Measurements from ENCODE around the gene TBX15. TPM values are rescaled to one million over a fixed set of nuclear protein-coding genes. Genes with fewer than 3 reads are reported as not detected.

TBX15 gene
- polyA plus RNA-seq, 1 donor: 60.9 TPM

- DNase-seq (ENCODE audit: low read depth): no peak
Observed at GRCh38 chr1:118984722-118985639, 3.2 kb downstream of the TBX15 start.

GRCh38 chr1:118984086-118984721 is 3.9 kb downstream of the TBX15 start:
- no peak for DNase-seq (ENCODE audit: low read depth)

- DNase-seq (ENCODE audit: low read depth): no peak
Observed at GRCh38 chr1:118983558-118984041, 4.5 kb downstream of the TBX15 start.

GRCh38 chr1:118982821-118983557 is 5.2 kb downstream of the TBX15 start:
- DNase-seq (ENCODE audit: low read depth): no peak

- no peak for DNase-seq (ENCODE audit: low read depth)
Observed at GRCh38 chr1:118982266-118982665, 5.9 kb downstream of the TBX15 start.

- no peak for DNase-seq (ENCODE audit: low read depth)
Observed at GRCh38 chr1:118981436-118981835, 6.7 kb downstream of the TBX15 start.

- DNase-seq (ENCODE audit: low read depth): no peak
Observed at GRCh38 chr1:118979754-118980575, 8.2 kb downstream of the TBX15 start.

GRCh38 chr1:118978914-118979701 is 9.0 kb downstream of the TBX15 start:
- no peak for DNase-seq (ENCODE audit: low read depth)

GRCh38 chr1:118977600-118977999 is 10.5 kb downstream of the TBX15 start:
- no peak for DNase-seq (ENCODE audit: low read depth)

GRCh38 chr1:118974661-118975060 is 13.5 kb downstream of the TBX15 start:
- no peak for DNase-seq (ENCODE audit: low read depth)

GRCh38 chr1:118973531-118974137 is 14.5 kb downstream of the TBX15 start:
- no peak for DNase-seq (ENCODE audit: low read depth)

GRCh38 chr1:118973032-118973431 is 15.1 kb downstream of the TBX15 start:
- no peak for DNase-seq (ENCODE audit: low read depth)

- no peak for DNase-seq (ENCODE audit: low read depth)
Observed at GRCh38 chr1:118970451-118970850, 17.7 kb downstream of the TBX15 start.

GRCh38 chr1:118963456-118964430 is 24.4 kb downstream of the TBX15 start:
- DNase-seq (ENCODE audit: low read depth): no peak

GRCh38 chr1:118963138-118963455 is 25.0 kb downstream of the TBX15 start:
- no peak for DNase-seq (ENCODE audit: low read depth)

- DNase-seq (ENCODE audit: low read depth): no peak
Observed at GRCh38 chr1:118961156-118961555, 27.0 kb downstream of the TBX15 start.

GRCh38 chr1:118960567-118961136 is 27.5 kb downstream of the TBX15 start:
- DNase-seq (ENCODE audit: low read depth): no peak

GRCh38 chr1:118960026-118960561 is 28.0 kb downstream of the TBX15 start:
- DNase-seq (ENCODE audit: low read depth): no peak
